GM18499 (cell line): ENCODE results near the gene GATA2.

Experiments
- ATAC-seq: cut with Tn5 transposase; IDR thresholded peaks from one replicate; pipeline ENCODE4 v1.9.1; 2021; ENCODE audit warnings: moderate number of reproducible peaks; ENCODE audit not compliant: insufficient read depth, unreplicated experiment

GATA2 gene

DNA sequence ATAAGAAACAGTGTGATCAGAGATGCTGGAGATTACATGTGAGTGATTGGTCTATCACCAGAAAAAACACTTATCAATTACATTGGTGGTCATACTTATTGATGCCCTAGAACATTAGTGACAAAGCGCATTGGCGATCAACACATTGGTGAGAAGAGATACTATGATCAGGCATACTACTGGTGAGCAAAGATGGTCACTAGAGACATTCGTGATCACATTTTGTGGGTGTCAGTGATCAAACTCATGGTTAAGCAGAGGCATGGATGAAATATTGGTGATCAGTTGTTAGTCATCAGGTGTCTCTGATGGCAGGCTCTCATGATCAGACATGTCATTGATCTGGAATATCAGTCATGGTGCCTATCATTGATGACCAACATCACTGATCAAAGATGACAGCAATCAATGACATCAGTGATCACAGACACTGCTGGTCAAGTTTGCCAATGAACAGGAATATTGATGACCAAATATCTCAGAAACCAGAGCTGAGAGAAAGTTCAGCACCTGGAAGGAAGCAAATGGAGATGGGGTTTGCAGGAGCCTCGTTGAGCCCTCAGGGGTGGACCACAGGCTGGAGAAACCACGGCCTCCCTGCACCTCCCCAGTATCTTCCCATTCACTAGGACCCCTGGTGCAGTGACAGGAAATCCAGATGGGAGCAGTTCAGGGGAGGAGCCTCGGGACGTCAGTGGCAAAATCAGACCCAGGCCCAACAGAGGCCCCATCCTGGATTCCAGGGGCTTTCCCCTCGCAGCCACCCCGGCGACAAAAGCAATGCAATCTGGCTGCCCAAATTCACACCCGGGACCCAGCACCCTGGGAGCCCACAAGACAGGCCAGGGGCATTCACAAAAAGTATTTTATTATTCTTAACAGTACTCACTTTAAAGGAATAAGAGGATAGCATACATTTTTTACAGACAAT is 14.2 kb downstream of the GATA2 start:
- ATAC-seq, result no peak

DNA sequence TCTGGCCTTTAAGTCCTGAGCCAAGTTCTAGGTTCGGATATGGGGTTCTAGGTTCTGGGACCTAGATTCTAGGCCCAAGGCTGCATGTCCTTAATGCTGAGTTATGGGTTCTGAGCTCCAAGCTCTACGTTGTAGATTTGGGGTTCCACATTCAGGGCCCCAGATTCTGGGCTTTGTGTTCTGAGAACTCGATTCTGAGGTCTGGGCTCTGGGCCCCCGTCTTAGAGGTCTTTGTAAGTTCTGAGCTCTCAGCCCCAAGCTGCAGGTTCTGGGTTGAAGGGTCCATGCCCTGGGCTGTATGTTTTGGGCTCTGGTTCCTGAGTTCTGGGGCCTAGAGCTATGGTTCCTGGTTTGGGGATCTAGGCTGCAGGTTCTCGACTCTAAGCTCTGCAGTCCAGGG is 16.3 kb downstream of the GATA2 start:
- ATAC-seq, result no peak

DNA sequence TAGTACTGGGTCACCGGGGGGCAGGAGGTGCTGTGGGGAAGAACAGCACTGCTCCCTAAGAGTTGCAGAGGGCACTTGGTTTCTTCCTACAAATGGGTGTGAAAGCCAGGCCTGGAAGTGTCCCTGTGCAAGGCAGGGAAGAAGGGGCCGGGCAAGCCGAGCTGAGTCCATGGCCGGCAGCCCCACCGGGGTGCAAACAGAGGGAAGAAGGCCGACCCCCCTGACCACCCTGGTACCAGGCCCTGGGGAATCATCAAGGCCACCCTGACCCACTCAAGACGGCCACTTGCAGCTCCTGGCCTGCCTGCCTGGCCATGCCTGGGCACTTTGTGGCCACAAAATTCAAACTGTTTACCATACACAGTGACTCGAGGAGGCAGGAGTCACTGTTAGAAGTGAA is 17.6 kb downstream of the GATA2 start:
- ATAC-seq, result no peak

DNA sequence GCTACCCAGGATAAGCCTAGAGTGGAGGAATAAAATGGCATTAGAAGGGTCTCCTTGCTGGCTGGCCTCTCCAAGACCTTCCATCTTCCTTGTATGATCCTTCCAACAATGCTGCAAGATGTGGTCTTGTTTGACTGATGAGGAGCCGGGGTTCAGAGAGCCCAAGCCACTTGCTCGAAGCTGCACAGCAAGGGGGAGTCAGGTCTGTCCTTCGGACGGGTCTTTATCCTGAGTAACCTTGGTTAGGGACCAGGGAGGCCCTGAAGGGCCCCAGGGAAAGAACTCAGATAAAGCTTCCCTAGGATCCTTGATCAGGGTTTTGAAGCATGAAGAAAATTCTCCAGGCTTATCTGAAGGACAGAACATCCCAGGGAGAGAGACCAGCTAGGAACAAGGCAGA is 19.3 kb downstream of the GATA2 start:
- no peak for ATAC-seq

DNA sequence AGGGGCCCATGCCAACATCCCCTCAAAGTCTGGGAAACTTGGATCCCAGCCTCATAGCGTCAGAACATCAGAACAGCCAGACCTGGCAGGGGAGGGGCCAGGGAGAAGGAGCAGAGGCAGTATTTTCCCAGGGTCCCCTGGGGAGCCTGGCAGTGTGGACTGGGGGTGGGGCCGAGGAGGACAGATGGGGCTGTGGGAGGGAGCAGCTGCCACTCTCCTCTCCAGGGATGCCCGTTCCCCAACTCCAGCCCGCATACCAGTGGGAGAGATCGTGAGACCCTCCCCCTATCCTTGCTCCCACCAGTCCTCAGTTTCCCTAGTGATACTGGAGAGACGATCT is 19.9 kb downstream of the GATA2 start:
- no peak for ATAC-seq

DNA sequence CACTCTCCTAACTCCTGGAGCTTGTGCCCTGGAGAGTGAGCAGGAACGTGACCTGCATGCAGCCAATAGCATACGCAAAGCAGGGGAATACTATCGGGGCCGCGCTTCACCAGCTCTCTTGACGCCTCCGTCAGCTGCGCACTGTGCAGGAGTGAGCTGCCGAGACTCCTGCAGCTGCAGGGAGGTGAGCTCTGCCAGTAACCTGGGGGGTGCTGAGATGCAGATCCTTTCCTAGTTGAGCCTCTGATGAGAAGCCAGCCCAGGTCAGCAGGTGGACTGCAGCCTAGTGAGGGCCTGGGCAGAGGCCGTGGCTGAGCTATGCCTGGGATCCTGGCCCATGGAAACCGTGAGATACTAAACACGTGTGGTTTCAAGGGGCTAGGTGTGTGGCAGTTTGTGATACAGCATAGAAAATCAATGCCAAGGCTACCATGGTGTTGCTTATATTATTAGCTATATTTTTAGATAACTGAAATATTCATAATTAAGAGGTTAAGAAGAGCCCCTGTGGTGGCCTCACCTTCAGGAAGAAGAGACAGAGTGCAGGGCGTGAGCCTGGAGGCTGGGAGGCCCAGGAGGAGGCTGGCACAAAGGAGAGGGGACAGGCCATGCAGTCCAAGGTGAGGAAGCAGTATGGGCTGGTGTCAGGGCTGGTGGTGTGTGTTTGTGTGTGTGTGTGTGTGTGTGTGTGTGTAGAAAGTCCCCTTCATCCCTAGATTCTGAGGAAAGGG is 20.4 kb downstream of the GATA2 start:
- no peak for ATAC-seq

DNA sequence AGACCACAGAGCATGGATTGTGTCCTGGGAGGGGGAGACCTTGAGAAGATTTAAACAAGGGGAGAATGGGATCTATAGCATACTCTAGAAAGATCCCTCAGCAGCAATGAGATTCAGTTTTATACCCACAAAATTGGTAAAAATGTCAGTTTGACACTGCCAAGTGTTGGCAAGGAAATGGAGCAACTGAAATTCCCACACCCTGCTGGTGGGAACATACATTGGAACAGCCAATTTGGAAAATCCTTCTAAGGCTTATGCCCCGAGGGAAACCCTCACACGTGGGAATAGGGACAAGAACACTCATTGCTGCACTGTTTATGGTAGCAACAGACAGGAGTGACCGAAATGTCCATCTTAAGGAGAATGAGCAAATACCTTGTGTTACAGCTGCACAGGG is 21.3 kb downstream of the GATA2 start:
- ATAC-seq, result no peak

DNA sequence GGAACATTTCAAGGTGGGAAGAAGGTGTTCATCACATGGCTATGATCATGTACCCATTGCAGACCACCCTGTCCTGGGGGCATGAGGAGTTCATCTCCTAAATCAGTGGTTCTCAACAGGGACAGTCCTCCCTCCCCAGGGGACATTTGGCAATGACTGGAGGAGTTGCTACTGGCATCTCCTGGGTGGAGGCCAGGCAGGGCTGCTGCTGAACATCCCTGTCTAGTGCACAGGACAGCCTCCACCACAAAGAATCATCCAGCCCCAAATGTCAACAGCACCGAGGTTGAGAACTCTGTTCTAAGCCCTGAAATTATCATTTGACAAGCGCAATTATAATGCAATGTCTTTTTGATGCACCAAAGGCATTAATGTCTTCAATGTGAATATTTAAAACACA is 21.9 kb downstream of the GATA2 start:
- no peak for ATAC-seq

DNA sequence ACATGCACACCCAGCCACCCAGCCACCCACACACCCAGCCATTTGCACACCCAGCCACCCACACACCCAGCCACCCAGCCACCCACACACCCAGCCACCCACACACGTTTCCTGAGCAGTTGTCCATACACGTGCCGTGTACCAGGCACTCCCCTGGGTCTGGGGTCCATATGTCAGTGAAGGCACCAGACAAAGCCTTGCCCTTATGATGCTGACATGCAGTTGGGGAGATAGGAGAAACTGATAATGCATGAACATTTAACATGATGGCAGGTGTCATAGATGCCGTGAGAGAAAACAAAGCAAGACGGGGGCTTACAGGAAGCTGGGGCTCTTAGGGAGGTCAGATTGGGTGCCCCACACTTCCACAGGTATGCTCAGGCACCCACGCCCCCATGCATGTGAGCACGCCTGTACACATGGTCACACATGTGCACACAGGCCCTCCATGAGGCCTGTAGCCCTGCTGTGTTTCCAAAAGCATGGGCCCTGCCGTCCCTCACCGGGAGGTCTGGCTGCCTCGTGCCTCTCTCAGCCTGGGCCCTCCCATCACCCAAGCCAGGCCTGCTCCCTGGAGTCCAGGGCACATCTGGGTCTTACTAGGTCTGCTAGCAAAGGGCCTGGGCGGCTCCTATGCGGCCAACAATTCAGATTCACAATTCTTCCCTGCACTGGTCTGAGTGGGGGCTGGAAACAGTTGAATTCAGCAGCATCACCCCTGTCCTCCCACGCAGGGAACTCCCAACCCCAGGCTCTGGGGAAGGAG is 22.7 kb downstream of the GATA2 start:
- ATAC-seq, result no peak

DNA sequence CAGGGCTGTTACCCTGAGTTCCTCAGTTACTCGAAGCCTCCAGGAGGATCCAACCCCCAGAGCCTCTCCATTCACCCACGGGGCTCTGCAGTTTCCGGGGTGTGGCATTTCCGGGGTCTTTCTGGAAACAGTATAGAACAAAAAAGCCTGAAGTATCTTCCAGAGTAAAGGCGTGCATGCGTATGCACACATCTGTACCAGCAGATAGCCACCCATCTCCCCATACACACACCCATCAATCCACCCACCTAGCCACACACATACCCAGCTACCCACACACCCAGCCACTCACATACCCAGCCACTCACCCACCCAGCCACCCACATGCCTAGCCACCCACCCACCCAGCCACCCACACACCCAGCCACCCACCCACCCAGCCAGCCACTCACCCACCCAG is 23.4 kb downstream of the GATA2 start:
- no peak for ATAC-seq

DNA sequence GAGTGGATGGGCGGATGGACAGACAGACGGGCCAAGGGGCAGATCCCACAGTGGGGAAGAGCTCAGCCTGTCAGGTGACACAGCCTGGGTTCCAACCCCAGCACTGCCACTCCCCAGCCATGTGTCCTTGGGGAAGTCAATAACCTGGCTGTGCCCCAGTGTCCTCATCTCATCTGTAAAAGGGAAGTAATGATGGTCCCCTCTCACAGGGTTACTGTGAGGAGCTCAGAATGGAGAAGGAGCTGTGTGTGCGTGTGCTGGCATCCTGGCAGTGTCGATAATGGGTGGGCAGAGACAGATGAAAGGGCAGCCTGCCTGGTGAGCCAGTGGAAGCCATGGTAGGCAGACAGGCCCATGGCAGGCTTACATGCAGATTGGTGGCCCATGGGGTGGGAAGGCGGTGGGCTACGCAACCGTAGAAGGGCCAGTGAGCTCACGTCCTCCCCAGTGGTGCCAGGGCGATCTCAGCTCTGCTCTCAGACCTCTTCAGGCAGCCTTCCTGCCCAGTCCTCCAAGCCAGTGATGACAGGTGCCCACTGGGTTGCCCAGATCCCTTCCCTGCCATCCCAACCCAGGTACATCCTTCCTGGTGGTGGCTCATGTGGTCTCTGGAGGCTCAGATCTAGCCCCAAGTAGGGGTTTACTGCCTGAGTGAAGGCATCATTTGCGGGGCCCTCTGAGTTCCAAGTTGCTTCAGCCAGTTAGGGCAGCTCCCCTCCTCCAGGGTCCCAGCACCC is 24.0 kb downstream of the GATA2 start:
- ATAC-seq, result no peak

DNA sequence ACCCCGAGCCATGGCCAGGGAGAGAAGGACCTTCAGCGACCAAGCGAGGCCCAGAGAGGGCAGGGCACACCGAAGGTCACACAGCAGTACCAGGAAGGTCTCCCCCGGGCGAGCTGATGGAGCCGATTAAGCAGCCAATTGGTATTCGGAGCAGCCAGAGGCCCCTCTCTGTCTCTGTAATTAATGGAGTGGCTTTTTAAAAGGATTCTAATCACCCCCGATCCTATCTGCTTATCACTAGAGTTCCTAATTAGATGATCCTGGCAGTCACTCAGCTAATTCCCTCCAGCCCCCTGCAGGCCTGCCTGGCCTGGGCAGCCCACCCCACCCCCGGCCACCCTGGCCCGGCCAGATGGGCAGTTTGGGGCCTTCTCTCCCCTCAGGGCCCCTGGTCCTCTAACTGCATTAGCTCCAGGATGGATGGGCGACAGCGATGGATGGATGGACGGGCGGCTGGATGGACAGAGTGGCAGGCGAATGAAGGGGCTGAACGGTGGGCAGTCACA is 24.7 kb downstream of the GATA2 start:
- no peak for ATAC-seq

DNA sequence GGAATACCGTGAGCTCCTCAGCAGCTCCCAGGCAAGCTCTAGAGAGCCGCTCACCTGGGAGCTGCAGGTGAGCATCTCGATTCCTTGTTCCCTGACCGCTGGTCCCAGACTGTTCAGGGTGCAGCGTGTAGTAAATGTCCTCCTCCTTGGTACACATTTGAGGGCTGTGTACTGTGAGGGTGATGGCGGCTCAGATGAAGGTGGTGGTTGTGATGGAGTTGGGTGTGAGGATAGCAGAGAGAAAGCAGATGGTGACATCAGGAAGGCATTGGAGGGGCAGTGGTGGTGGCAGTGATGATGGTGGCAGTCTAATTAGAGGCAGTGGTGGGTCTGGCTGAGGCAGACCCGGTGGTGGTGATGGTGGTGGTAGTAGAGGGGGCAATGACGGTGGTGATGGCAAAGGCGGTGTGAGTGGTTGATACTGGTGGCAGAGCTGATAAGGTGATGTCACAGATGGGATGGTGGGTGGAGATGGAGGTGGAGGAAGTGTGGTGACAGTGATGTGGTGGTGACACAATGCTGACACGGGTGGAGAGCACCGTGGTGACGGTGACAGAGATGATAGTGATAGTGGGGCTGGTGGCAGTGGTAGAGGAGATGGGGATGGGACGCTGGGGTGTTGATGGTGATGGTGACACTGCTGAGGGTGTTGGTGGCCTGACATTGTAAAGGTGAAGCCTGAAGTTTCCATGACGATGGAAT is 26.0 kb downstream of the GATA2 start, which contains the start of gene DNAJB8:
Gene DNAJB8, minus strand, starts transcription at position 51 of the 702 bp plus-strand sequence. CDS start 3,645 bp downstream, outside the sequence.
- no peak for ATAC-seq

DNA sequence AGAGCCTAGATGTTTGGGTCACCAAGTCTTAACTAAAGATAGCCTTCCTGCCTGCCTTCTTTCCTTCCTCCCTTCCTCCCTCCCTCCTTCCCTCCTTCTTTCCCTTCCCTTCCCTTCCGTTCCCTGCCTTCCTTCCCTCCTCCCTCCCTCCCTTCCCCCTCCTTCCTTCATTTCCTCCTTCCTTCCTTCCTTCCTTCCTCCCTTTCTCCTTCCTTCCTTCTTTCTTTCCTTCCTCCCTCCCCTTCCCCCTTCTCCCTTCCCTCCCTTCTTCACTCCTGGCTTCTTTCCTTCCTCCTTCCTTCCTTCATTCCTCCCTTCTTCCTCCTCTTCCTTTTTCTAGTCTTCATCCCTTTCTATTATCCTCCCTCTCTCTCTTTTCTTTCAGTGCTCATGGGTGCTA is 28.3 kb downstream of the GATA2 start:
- ATAC-seq, result no peak

DNA sequence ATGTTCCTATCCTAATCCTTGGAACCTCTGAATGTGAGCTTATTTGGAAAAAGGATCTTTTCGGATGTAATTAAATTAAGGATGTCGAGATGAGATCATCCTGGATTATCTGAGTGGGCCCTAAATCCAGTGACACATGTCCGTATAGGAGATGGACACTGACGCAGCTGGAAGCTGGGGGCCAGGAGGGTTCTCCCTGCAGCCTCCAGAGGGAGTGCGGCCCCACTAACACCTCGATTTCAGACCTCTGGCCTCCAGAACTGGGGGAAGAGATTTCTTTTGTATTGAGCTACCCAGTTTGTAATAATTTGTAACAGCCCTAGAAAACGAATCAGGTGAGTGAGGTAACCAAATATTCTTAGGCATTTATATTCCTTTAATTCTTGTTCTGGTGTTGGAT is 28.8 kb downstream of the GATA2 start:
- no peak for ATAC-seq

DNA sequence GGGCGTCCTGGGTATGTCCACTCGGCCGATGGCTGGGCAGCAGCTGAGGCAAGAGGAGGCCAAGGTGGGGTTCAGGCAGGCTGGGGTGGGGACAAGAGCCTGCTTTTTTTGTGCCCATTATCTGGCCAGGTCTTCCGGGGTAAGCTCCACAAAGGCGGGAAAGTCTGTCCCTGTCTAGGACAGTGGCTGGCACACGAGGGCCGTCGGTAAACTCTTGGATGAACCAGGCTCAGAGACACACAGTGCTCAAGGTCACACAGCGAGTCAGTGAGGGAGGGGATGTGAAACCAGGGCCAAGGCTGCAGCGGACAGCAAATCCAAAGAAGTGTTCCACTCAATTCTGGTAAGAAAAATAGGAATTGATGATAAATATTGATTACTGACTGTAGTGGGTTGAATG is 29.2 kb downstream of the GATA2 start:
- no peak for ATAC-seq

DNA sequence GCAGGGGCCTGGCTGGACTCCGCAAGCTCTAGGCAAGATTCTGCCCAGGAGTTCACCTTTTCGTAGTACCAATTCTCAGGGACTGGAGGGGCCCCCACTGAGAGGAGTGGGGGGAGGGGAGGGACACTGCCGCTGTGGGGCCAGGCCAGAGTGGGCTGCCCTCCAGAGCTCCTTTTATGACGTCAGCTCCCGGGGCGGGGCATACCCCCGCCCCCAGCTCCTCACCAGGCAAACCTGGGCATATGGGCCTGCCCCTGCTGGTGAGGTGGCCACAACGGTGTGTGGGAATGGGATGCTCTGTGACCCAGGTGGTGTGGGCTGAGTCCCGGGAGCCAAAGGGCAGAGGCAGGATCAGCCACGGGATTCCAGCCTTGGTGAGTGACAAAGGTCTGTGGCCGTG is 29.6 kb downstream of the GATA2 start:
- ATAC-seq, result no peak

DNA sequence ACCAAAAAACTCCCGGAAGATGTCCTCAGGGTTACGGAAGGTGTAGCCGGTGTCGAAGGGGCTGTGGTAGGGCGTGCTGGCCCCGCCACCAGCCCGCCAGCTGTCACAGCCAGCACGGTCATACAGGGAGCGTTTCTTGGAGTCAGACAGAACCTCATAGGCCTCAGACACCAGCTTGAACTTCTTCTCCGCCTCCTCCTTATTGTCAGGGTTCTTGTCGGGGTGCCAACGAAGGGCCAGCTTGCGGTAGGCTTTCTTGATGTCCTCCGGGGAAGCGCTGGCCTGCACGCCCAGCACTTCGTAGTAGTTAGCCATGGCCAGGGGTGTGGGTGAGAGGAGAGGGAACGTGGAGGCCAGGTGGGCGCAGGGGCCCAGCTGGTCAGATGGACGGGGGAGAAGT is 30.1 kb downstream of the GATA2 start:
- ATAC-seq, result no peak

DNA sequence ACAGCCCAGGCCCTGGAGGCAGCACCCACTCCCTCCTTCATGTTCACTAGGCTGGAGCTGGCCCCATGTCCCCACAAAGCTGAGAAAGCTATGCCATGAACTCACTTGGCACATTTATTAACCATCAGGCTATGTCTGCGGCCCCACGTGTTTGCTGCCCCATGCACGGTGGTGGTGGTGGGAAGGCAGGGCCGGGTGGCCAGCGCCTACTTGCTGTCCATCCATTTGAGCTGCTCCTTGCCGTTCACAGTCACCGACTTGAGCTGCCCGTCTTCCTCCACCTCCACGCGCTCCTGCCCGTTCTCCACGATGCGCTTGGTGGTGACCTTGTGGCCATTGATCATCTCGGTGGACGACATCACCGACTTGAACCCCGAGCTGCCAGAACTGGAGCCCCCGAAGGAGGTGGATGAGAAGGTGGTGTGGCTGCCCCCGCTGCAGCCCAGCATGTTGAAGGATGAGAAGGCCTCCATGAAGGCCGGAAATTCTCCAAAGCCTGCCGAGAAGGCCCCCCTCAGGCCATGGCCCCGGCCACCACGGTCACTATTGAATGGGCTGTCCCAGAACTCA is 30.6 kb downstream of the GATA2 start:
- no peak for ATAC-seq
